Posterior vena cava (tissue), 2 donors: Measurements from ENCODE around the gene ISY1. TPM values are rescaled to one million over a fixed set of nuclear protein-coding genes. Genes with fewer than 3 reads are reported as not detected.
"Not testable (repeated sequence)": the region's sequence is repeated elsewhere in the genome, so short reads cannot be mapped to it uniquely, and the experiment has no call there.

Source experiments
- DNase-seq: peaks from one replicate; pipeline ENCODE4 v3.0.0-alpha.2; 2020; ENCODE audit warnings: low spot score
- intact Hi-C, 2 donors: fragments of 100-400 bp; cut with DNase I; formaldehyde crosslinking; loops; one replicate each; pipeline versions ENCODE4 v1.14.1 to v1.14.2; 2022 to 2023
- total RNA-seq, 2 donors: library from RNA; stranded (reverse); fragmentation: NEBNext Ultra II Directional; extraction: Animal tissue kit (Norgen Biotek cat#: 25700); gene quantifications; one replicate each; pipeline ENCODE4 v1.2.1, GENCODE V29; 2021
- donor health status: DM: yes; HTN: yes; CAD: no.
- donor health status: DM: yes; HTN: yes; CAD: no.

Gene ISY1
- total RNA-seq, 2 donors from 2014 or later = 21.1 to 23.7 TPM

- intact Hi-C loops = no loop called here
- DNase-seq = no peak
These were observed 15.2 kb upstream of the ISY1 start for GRCh38 chr3:129176051-129176450.

GRCh38 chr3:129173725-129174124 is 12.9 kb upstream of the ISY1 start:
- no peak for DNase-seq
- intact Hi-C loops = no loop called here

GRCh38 chr3:129173206-129173605 is 12.3 kb upstream of the ISY1 start:
- intact Hi-C loops = no loop called here
- DNase-seq = no peak

- DNase-seq = no peak
- intact Hi-C loops = no loop called here
These were observed 5.9 kb upstream of the ISY1 start for GRCh38 chr3:129166579-129167332.

- intact Hi-C loops, DNase-seq: not testable (repeated sequence)
These were observed 4.7 kb upstream of the ISY1 start for GRCh38 chr3:129165594-129165993.

GRCh38 chr3:129164500-129164899 is 3.6 kb upstream of the ISY1 start:
- intact Hi-C loops = no loop called here
- DNase-seq = no peak

- intact Hi-C loops = no loop called here
- no peak for DNase-seq
These were observed 2.1 kb upstream of the ISY1 start for GRCh38 chr3:129162729-129163579.

- intact Hi-C loops = no loop called here
- no peak for DNase-seq
These were observed 1.0 kb upstream of the ISY1 start for GRCh38 chr3:129161860-129162271.

GRCh38 chr3:129144786-129145185 is 16.1 kb downstream of the ISY1 start:
- intact Hi-C loops = no loop called here
- DNase-seq = no peak

GRCh38 chr3:129141011-129141410 is 19.9 kb downstream of the ISY1 start:
- intact Hi-C loops, DNase-seq: not testable (repeated sequence)

GRCh38 chr3:129139911-129140310 is 21.0 kb downstream of the ISY1 start:
- DNase-seq = no peak

GRCh38 chr3:129136275-129136674 is 24.6 kb downstream of the ISY1 start:
- intact Hi-C loops = not testable (repeated sequence)

More at GRCh38 chr3:129139911-129140310, 21.0 kb downstream of the ISY1 start:
- intact Hi-C loops = no loop called here

GRCh38 chr3:129132097-129132866 is 28.6 kb downstream of the ISY1 start:
- intact Hi-C loops = no loop called here
- no peak for DNase-seq

More at GRCh38 chr3:129136275-129136674, 24.6 kb downstream of the ISY1 start:
- DNase-seq = not testable (repeated sequence)

- intact Hi-C loops = no loop called here
- DNase-seq = no peak
These were observed 29.3 kb downstream of the ISY1 start for GRCh38 chr3:129131465-129132088.

GRCh38 chr3:129130291-129130813 is 30.5 kb downstream of the ISY1 start:
- intact Hi-C loops = no loop called here
- no peak for DNase-seq

- intact Hi-C loops = no loop called here
- DNase-seq = no peak
These were observed 32.3 kb downstream of the ISY1 start for GRCh38 chr3:129128357-129129155.

GRCh38 chr3:129126726-129127280 is 34.1 kb downstream of the ISY1 start:
- no peak for DNase-seq
- intact Hi-C loops = no loop called here
